Measurements from ENCODE around the gene ATP6V1F.

ATP6V1F gene, protein sequence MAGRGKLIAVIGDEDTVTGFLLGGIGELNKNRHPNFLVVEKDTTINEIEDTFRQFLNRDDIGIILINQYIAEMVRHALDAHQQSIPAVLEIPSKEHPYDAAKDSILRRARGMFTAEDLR

DNA sequence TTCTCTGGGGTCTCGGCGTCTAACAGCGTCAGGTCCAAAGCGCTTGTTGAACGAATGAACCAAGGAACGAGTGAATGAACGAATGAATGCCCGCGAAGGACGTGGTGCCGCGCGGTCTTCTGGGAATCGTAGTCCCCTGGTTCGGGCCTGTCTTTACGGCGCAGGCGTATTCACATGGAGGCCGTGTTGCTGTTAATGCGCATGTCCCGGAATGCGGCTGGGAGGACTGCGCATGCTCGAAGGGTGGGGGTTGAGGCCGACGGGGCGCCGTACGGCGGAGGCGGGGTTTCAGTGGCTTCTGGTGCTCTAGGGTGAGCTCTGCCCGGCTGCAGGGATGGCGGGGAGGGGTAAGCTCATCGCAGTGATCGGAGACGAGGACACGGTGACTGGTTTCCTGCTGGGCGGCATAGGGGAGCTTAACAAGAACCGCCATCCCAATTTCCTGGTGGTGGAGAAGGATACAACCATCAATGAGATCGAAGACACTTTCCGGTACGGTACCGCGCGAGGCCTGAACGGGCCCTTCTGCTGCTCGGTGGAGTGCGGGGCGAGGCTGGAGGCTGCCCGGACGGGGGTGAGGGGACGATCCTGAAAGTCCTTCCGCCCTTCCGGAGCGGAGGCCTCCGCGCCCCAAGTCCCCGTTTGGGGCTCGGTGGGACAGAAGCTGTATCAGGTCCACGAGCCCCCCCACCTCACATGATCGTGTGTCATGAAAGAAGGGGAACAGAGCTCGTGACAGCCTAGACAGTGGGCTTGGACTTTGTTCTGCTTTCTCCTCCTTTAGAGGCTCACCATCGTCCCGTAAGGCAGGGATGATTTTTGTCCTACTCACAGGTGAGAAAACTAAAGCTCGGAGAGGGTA is at the start of gene ATP6V1F:
Gene ATP6V1F (plus strand): TSS at position 286 of the 862 bp plus-strand sequence. CDS start 49 bp downstream, at position 335.
- ATAC-seq (peak; percentile 90), DNase-seq (peak; percentile 100)

DNA sequence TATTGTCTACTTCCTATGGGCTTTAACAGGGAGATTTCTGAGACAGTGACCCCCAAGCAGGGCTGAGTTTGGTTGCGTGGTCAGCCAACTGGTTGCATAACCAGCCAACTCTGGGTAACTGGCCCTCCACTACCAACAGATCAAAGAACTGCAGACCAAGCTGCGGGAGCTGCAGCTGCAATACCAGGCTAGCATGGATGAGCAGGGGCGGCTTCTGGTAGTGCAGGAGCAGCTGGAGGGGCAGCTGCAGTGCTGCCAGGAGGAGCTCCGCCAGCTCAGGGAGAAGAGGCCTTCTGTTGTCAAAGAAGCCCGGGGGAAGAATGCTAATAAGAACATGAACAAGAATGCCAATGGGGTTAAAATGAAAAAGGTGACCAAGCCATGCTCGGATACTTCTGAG is 48.2 kb upstream of the ATP6V1F start:
- ATAC-seq (no peak), DNase-seq (no peak)

DNA sequence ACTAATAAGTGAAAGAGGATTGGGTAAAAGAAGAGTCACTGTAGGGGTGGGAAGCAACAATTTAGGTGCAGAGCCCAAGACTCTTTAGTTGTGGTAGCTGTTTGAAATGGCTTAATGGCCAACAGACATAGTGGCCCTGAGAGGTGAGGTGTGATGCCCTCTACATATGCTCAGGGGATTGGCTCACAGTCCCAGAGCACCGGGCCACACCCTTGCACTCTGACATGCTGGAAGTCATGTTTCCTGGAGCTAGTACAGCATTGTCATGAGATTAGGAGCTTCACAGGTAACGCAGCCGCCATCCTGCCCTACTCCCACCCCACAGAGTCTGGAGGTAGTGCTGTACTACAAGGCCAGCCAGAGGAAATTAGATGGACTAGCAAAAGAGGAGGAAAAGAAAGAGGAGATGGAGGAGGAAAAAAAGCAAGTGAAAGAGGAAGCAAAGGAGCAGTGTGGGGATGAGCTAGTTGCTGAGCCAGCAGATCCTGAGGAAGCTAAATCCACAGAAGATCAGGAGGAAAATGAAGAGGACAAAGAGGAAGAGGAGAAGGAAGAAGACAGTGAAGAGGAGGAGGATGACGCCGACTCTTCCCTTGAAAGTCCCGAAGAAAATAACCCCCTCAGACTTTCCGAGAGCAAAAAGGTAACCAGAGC is 47.2 kb upstream of the ATP6V1F start:
- ATAC-seq (no peak), DNase-seq (no peak)

DNA sequence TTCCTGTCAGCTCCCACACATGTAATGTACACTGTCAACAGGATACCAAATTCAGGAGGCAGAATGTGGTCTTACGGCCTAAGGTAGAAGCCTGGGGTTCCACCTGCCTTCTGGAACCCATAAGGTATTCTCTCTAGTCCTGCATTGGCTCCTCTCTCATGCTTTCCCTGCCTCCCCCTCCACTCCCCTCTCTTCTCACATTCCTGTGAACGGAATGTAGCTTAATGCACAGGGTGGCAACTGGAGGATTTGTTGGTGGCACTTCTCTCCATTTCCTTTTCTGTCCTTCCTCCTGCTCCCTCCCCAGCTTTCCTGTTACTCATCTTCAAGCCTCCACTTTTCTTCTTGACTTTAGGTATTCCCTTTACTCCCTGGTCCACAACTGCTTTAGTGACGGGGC is 44.0 kb upstream of the ATP6V1F start:
- no peak for DNase-seq
- ATAC-seq: no peak

DNA sequence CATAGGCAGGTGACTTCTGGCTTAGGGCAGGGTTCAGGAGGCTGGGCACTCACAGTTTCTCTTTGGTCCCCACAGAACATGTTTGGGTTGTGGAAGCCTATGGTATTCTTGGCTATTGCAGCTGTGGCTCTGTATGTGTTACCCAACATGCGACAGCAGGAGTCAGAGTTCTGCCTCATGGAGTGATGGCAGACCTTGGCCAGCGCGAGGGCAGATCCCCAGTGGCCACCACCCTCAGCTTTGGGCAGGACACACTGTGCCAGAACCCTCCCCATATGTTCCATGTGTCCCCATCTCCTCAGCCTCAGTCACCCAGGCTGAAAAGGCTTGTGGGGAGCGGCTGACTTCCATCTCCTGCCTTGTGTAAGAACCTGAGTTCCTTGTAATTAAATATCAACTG is 40.9 kb upstream of the ATP6V1F start:
- DNase-seq: no peak
- no peak for ATAC-seq

DNA sequence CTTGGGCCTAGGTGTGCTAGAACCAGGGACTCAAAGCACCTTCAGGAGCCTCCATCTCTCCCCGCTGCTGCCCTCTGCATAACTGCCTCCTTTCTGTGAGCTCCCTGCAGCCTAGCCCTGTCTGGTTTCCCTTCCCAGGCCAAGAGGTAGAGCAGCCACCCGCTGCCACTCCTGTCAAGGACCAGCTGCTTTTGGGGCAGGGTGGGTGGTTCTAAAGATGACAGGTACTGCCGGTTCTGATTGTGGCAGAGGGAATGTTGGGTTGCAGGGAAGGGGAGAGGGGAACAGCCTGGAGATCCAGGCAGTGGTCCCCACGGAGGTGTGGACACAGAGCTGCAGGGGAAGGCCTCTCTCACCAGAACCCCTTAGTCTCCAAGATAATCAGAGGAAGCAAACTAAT is 36.1 kb upstream of the ATP6V1F start:
- ATAC-seq: no peak

DNA sequence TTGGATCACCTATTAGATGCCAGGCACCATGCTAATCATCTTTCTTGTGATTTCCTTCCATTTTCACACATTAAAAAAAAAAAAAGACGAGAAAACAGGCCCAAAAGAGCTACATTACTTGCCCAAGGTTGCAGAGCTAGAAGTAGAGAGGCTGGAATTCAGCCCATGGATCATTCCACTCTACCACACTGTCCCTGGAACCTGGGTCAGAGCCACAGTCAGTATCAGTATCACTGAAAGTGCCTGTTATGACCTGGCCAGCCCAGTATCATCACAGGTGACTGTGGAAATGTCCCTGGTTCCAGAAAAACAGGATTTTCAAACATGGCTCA is 35.8 kb upstream of the ATP6V1F start:
- DNase-seq (no peak), ATAC-seq (no peak)

More for the DNA sequence above, 36.1 kb upstream of the ATP6V1F start:
- DNase-seq: no peak

DNA sequence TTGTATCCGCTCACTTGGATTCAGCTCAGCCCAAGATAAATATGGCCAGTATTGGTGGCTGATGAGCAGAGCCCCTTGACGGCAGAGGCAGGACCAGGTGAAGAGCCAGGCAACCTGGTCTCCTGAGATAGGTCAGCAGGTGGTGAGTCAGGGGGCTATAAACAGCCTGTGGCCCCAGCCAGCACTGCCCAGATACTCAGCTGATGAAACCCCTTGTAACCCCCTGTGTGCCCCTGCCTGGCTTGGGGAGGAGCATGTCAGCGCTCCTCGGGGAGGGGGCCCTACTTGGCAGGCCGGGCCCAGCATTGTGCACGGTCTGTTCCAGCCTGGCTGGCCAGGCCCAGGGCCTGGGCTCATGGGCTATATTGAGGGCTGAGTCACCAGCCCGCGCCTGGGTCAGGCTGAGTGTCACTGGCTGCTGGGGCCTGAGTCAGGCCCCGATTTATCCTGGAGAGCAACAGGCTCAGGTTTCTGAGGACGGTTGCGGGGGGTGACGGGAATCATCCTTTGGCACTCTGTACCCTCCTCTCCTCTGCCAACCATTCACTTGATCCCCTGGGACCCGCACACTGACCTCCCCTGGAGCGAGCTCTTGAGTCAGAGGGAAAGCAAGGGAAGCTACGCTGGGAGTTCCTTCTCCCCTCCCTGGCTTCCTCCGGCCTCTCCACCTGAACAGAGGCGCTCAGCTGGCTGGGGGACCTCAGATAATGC is 35.3 kb upstream of the ATP6V1F start:
- ATAC-seq: no peak
- DNase-seq: no peak

DNA sequence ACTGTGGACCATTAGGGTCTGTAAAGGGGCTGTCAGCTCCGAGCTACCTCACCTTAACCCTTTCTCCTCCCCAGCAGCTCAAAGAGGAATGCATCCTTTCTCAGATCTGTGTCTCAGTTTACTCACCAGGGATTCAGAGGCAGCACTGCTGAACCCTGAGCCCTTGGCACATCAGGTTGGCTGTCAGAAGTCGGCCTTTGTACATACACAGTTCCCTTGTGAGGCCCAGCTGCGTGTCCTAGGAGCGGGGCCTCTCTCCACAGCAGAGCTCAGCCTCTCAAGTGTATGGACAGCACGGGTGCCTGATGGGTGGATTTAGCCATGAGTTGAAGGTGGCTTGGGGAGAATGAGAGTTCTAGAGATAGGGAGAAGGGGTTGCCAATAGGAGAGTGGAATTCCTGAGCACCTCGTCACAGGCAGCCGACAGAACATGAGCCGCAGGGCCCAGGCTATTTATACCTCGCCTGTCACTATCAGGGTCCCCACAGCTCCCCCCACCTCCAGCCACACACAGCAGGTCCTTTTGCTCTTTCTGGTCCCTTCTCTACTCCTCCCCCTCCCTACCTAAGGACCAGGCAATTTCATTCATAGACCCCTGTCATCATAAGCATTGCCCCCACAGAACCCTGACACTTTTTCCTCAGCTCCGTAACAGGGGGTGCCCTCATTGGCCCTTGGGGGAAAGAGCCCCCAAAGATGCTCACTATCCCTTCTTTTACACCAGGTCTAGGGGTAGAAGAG is 34.5 kb upstream of the ATP6V1F start:
- DNase-seq (no peak), ATAC-seq (no peak)

DNA sequence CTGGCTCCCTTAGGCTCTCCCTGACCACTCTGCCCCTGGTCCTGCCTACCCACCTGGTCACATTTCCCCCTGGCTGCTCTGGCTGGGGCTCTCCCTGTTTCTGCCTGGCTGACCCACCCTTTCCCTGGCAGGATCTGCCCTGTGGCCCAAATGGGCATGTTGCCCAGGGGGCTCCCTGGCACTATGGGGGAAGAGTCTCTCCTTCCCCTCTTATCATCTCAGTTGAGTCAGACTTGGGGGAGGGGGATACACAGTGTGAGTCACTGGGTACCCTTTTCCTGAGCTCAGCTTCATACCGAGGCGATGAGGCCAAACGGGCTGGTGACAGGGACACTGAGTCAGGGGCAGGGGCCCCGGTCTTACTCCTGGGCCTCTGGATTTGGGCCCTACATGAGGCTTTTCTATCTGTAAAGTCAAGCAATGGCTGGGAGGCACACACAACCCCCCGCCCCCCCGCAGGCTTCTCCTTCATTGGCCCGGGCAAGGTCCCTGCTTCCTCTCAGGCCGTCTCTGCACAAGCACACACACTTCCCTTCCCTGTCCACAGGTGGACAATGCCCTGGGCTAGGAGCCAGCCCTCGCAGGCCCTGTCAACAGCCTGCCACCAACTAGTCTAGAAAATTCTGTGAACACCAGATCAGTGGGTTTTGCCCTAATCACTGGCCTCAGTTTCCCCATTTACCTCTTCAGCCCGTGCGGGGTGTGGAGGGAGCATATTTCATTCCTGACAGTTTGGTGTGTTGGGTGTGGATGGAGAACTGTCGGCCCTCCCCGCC is 33.1 kb upstream of the ATP6V1F start:
- DNase-seq: no peak
- no peak for ATAC-seq

DNA sequence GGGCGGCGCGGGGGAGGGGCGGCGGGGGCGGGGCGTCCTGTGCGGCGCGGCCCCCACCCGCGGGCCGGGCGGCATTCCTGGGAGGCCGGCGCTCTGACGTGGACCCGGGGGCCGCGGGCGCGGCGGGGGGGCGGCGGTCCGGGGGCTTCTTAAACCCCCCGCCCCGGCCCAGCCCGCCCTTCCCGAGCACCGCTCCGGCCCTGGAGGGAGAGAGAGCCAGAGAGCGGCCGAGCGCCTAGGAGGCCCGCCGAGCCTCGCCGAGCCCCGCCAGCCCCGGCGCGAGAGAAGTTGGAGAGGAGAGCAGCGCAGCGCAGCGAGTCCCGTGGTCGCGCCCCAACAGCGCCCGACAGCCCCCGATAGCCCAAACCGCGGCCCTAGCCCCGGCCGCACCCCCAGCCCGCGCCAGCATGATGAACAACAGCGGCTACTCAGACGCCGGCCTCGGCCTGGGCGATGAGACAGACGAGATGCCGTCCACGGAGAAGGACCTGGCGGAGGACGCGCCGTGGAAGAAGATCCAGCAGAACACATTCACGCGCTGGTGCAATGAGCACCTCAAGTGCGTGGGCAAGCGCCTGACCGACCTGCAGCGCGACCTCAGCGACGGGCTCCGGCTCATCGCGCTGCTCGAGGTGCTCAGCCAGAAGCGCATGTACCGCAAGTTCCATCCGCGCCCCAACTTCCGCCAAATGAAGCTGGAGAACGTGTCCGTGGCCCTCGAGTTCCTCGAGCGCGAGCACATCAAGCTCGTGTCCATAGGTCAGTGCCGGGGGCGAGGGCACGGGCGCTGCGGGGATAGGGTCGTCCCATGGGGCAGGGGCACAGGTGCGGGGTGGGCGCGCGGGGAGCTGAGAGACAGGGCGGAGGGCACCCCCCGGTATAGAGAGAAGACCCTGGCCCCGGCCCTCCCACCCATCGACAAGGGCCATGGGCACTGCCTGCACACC is 32.2 kb upstream of the ATP6V1F start, which contains the start of gene FLNC:
Gene FLNC (plus strand): TSS at position 176 of the 947 bp plus-strand sequence. CDS start 232 bp downstream, at position 408.
- peak; percentile 6 for ATAC-seq
- peak; percentile 30 for DNase-seq

DNA sequence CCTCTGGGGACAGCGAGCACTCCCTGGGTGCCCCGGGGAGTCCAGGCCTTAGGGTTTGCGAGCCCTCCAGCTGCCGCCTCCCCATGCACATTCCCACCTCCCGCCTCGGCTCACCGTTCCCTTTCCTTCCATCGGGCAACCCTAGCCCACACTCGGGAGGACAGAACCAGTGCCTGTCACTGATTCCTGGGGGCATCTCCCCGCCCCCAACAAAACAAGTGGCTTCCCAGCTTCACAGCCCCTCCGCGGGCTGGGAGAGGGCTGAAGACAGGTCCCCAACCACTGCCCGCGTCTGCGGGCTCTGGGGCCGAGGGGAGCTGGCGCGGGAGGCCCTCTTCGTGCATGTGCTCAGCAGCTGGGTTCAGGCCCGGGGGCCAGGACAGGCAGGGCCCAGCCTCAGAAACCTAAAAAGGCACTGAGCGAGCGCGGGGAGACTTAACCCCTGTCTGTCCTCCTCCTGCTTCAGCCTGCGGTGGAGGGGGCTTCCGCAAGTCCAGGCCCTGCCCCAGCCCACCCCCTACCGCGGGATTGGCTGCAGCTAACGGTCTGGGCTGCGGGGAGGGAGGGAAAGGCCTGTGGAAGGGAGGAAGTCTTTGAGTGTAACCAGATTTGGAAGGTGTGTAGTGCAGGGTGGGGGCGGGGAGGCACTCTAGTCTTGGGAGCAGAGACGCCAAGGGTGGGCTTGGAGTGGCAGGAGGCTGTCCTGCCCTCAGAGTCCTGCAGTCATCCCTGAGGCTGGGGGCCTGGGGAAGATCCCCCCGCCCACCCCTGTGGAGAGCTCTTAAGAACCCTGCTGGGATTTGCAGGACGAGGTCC is 31.3 kb upstream of the ATP6V1F start:
- ATAC-seq (no peak), DNase-seq (no peak)

DNA sequence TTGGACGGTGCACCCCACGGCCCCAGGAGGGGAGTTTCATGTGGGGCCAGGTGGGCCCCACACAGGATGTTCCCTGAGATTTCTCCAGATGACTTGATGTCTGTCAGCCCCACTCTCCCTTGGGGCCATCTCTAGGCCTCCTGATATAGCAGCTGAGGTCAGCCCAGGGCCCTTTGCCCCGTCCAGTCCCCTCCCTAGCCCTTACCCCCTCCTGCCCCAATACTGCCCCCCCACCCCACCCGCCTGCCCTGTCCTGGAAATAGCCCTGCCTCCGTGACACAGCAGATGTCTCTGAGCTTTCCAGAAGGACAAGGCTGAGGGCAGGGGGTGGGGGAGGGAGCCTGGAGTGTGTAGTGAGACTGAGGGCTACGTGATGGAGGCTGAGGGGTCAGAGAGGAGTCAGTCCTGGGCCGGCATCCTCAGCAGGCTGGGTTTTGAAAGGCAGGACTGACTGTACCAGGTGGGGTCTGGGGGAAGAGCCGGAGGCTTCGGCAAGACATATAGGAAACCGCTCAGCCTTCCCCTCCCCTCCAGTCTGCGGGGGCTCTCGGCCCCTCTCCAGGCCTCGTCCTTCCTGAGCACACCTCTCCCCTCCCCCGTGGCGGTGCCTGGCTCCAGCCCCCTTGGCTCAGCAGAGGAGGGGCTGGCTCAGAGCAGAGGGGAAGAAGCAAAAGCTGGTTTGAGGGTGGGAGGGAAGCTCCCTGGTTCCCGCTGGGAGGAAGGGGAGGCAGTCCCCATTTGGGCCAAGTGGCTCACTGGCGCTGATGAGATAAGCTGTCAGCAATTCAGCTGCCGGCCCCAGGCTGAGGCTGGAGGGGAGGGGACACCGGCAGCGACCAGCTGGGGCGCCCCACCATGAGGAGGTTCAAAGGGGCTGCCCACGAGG is 30.4 kb upstream of the ATP6V1F start:
- DNase-seq: no peak

DNA sequence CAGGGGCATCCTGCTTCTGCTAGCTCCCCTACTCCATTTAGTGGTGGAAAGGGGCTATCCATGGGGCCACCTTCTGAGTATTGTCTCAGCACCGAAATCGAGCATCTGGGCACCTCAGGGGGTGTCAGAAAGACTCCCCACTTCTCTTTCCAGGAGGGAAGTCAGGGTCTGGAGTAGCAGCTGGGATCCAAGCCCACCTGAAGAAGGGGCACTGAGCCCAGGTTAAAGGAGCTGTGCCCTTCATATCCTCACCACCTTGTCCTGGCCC is 29.8 kb upstream of the ATP6V1F start:
- ATAC-seq: no peak
- DNase-seq: no peak

More for the DNA sequence above, 30.4 kb upstream of the ATP6V1F start:
- no peak for ATAC-seq

DNA sequence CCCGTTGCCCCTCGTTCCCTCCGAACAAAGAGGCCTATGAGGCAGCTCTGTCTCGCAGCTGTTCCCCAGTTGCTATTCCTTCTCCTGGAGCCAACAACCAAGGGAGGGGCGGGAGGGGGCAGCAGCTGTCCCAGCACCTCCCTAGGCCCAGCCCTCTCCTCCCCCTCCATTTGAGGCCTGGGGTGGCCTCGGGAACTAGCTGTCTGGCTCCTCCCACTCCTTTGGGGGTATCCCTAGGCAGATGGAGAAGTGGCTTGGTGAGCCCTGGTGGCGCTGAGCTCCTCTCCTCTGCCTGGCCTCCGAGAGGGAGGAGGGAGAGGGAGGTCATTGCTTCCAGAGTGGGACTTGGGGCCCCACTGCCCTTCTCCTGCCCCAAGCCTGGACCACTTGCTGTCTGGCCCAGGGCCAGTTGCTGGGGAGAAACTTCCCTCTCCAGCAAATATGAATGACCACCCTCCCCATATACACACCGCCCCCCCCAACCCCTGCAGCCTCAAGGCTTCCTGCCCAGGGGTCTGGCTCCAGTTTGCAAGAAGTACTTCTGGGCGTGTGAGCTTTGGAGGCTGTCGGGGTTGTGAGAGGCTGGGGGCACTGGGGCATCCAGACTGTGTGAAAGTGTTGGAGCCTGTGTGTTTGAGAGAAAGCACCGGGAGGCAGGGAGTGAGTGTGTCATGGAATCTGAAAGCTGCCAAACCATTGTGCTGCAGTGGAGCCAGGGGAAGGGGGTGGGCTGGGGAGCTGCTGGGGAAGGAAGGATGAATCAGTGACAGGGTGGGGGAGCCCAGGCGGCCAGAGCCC is 29.3 kb upstream of the ATP6V1F start:
- DNase-seq (no peak), ATAC-seq (no peak)

DNA sequence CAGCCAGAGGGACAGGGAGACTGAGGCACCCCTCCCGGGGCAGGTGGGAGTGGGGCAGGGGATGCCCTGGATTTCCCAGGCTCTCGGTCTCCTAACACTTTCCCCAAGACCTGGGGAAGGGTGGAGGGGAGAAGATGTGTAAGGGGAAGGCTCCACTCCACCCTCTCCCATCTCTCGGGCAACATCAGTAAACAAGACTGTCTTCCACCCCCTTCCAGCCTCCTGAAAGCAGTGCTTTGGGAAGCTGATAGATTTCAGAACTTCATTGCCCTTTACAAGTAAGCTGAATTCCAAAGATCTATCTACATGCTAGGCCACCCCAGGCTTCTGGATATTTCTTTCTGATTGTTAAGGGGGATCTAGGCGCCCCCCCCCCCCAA is 28.7 kb upstream of the ATP6V1F start:
- DNase-seq (no peak), ATAC-seq (no peak)

DNA sequence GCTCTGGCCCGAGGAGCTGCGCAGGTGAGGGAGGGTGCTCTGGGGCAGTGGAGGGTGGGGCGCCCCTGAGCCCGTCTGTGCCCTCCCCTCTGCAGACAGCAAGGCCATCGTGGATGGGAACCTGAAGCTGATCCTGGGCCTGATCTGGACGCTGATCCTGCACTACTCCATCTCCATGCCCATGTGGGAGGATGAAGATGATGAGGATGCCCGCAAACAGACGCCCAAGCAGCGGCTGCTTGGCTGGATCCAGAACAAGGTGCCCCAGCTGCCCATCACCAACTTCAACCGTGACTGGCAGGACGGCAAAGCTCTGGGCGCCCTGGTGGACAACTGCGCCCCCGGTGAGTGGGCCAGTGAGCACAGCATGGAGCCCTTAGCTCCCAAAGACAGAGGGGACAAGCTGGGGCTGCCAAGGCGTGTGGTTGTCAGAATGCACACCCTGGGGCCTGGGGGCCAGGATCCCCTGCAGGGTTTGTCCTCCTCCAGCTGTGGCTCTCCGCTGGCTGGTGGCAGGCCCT is 27.4 kb upstream of the ATP6V1F start:
- no peak for ATAC-seq
- no peak for DNase-seq
